Left lobe of liver (tissue), 1 donor: ENCODE data around the gene BICDL1. TPM values are rescaled to one million over a fixed set of nuclear protein-coding genes. Genes with fewer than 3 reads are reported as not detected.

Experiments used
- total RNA-seq: library from RNA; stranded (reverse); gene quantifications from one replicate; pipeline ENCODE4 v1.2.1, GENCODE V29; 2021
- donor health status: DM: no; HTN: yes; CAD: no.

Gene BICDL1
- total RNA-seq, 1 donor from 2014 or later: 9.4 TPM

Other genes with a start within 250 kb of the BICDL1 start
- gene CIT, start 111.9 kb upstream of the BICDL1 start, total RNA-seq: 1.8 TPM
- gene RAB35, start 127.5 kb downstream of the BICDL1 start, total RNA-seq: 16.1 TPM
- gene GCN1, start 205.5 kb downstream of the BICDL1 start, total RNA-seq: 42.7 TPM
- 743 TPM for gene RPLP0, start 211.9 kb downstream of the BICDL1 start, total RNA-seq